Measurements from ENCODE around the gene FURIN.
"Not testable (repeated sequence)": the region's sequence is repeated elsewhere in the genome, so short reads cannot be mapped to it uniquely, and the experiment has no call there.

The FURIN gene

DNA sequence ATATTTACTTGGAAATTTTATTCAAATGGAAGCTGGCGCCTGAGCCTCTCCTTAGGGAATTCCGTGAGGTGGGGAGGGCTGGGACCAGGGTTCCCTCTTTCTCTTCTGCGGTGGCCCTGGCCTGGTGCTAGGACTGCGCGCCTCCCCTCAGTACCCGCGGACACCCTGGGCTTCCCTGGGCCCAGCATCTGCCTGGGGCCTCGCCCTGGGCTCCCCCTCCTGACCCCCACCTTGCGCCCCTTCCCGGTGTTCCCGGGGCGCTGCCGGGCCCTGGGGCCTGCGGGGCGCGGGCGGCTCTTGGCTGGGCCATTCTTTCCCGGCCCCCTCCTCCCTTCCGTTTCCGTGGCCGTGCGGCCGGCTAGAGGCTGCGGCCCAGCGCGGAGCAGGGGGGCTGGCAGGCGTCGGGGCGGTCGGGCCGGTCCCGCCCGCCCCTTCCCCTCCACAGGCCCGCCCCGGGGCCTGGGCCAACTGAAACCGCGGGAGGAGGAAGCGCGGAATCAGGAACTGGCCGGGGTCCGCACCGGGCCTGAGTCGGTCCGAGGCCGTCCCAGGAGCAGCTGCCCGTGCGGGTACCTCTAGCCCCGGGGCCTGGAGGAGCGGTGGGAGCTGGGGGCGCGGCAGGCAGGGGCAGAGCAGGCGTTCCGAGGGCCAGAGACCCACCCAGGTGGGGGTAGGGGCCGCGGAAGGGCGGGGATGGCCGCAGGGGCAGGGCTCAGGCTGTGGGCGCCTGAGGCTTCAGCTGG is 15.8 kb downstream of the FURIN start, which contains the start of gene FES:
Gene FES, plus strand, starts transcription at position 529 of the 743 bp plus-strand sequence. CDS start 542 bp downstream, outside the sequence.
- DNase-seq, result no peak

DNA sequence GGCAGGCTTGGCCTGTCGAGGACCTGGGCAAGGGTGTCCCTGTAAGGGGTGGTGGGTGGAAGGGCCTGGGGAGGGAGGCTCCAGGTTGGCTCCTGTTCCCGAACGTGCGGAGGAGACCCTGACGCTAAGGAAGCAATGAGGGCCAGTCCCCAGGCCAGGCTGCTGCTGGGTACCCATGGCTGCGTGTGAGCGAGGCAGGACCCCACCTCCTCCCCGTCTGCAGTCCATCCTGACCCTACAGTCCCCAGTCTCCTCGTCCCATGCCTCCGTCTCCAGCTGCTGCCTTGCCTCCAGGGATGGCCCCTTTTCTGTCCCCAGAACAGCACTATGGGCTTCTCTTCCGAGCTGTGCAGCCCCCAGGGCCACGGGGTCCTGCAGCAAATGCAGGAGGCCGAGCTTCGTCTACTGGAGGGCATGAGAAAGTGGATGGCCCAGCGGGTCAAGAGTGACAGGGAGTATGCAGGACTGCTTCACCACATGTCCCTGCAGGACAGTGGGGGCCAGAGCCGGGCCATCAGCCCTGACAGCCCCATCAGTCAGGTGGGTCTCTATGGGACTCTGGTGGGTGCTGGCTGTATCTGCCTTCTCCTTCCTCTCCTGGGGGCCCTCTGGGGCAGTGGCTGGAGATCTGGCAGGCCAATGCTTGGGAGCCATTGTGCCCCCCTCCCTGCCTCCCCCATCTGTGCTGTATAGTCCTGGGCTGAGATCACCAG is 16.5 kb downstream of the FURIN start:
- DNase-seq, result no peak

DNA sequence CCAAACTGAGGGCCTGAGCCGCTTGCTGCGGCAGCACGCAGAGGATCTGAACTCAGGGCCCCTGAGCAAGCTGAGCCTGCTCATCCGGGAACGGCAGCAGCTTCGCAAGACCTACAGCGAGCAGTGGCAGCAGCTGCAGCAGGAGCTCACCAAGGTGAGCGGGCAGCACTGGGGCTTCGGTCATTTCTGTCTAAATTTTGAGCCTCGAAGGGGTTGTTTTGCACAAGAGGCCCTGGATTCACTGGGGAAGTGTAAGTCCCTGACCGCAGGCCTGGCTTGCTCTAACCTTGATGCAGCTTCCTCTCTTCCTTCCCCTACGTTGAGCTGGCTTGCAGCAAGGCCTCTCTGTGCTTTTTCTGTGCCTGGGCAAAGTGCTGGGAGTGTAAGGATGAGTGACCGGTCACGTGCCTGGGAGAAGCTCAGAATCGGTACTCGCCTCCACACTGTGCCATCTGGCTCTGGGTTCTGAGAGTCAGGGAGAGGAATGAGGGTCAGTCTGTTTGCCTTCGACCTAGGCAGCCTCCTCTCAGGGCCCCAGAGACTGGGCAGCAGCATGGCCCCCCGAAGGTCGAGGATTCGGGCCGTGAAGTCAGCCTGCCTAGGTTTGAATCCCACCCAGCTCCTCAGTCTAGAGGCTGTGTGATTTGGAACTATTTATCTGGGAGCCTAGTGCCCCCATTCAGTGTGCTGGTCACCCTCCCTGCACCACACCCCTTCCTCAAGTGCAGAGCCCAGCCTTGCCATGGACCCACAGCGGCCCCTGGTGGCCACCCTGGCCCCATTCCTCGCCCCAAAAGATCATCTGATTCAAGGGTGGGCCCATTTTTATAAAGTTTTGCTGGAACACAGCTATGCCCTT is 17.3 kb downstream of the FURIN start:
- peak; percentile 86 for DNase-seq

DNA sequence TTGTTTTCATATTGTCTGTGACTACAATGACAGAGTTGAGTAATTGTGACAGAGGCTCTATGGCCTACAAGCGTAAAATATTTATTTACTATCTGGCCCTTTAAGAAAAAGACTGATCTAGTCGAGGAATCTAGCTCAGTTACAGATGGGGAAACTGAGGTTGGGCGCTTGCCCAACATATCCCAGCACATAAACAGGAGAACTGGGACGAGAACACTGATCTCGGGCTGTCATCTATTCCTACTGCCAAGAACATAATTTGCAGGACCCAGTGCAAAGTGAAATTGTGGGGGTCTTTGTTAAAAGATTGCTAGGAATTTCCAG is 17.9 kb downstream of the FURIN start:
- no peak for DNase-seq

DNA sequence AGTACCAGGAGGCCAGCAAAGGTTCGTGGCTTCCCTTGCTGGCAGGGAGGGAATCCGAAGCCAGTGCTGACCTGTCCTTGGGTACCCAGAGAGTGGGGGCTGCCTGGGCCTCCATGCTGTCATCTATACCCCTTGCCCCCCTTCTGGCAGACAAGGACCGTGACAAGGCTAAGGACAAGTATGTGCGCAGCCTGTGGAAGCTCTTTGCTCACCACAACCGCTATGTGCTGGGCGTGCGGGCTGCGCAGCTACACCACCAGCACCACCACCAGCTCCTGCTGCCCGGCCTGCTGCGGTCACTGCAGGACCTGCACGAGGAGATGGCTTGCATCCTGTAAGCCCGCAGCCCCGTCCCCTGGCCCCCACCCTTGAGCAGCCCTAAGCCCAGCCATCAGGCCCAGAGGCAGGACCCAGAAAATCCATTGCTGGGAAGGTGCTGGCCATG is 18.7 kb downstream of the FURIN start:
- no peak for DNase-seq

DNA sequence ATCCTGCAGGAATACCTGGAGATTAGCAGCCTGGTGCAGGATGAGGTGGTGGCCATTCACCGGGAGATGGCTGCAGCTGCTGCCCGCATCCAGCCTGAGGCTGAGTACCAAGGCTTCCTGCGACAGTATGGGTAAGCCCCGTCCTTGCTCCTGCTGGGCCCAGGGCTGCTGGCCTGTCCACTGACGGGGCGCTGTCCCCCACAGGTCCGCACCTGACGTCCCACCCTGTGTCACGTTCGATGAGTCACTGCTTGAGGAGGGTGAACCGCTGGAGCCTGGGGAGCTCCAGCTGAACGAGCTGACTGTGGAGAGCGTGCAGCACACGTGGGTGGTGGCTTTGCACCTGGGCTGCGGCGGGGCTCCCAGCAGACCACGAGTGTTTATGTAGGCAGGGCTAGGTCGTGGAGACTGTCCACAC is 20.9 kb downstream of the FURIN start:
- no peak for DNase-seq

DNA sequence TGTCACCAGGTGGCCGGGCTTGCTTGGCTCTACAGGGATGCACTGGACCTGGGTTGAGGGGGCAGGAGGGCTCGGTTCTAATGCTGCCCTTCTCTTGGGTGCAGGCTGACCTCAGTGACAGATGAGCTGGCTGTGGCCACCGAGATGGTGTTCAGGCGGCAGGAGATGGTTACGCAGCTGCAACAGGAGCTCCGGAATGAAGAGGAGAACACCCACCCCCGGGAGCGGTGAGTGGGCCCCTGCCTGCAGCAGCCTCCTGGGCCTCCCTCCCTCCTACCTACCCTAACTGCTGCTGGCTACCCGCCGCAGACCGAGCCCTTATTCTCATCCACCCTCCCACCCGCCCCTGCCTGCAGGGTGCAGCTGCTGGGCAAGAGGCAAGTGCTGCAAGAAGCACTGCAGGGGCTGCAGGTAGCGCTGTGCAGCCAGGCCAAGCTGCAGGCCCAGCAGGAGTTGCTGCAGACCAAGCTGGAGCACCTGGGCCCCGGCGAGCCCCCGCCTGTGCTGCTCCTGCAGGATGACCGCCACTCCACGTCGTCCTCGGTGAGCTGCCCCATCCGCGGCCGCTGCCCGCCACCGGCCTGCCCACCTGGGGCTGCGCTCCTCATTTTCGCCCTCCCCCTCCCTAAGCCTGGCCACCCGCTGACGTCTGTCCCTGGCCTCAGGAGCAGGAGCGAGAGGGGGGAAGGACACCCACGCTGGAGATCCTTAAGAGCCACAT is 21.5 kb downstream of the FURIN start:
- no peak for DNase-seq

DNA sequence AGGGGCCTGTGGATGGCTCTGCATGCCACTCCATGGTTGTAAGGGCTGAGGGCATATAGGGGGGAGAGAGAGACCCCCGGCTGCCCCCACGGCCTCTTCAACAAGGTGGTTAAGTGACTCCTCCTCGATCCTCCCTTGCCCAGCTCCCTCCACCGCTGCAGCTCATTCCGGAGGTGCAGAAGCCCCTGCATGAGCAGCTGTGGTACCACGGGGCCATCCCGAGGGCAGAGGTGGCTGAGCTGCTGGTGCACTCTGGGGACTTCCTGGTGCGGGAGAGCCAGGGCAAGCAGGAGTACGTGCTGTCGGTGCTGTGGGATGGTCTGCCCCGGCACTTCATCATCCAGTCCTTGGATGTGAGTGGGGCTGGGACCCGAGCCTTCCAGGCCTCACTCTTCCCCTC is 22.5 kb downstream of the FURIN start:
- no peak for DNase-seq

DNA sequence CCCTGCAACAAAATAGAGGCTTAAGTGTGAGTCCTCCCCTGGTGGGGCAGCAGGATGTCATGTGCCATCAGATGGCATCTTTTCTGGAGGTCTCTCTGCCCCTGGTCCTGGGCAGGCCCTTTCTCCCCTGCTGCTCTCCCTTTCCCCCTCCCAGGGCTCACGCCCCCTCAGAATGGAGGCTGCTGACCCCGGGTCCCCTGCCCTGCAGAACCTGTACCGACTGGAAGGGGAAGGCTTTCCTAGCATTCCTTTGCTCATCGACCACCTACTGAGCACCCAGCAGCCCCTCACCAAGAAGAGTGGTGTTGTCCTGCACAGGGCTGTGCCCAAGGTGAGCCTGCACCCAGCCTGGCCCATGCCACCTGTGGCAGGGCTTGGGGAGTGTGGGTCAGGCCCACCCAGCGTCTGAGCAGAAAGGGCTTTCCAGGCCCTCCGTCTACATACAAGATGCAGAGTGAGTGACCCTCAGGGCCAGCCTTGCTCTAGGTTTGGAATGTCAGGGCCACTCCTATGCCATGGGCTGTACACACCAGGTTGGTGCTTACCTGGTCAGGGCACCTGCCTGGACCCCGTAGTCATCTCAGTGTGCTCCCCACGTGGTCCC is 23.1 kb downstream of the FURIN start:
- no peak for DNase-seq

DNA sequence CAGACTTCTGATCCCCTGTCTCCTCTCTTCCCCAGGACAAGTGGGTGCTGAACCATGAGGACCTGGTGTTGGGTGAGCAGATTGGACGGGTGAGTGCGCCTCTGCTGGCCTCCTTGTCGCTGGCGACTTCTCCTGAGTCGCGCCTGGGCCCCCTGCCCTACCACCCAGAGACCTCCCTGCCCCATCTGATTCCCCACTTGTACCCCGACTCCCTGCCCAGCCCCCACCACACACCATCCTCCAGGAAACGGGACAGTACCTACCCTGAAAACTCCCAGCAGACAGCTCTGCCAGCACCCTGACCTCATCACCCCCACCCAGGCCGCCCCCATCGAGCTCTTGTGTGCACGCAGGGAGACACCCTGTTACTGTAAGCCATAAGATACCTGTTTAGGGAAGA is 23.6 kb downstream of the FURIN start:
- DNase-seq, result no peak

DNA sequence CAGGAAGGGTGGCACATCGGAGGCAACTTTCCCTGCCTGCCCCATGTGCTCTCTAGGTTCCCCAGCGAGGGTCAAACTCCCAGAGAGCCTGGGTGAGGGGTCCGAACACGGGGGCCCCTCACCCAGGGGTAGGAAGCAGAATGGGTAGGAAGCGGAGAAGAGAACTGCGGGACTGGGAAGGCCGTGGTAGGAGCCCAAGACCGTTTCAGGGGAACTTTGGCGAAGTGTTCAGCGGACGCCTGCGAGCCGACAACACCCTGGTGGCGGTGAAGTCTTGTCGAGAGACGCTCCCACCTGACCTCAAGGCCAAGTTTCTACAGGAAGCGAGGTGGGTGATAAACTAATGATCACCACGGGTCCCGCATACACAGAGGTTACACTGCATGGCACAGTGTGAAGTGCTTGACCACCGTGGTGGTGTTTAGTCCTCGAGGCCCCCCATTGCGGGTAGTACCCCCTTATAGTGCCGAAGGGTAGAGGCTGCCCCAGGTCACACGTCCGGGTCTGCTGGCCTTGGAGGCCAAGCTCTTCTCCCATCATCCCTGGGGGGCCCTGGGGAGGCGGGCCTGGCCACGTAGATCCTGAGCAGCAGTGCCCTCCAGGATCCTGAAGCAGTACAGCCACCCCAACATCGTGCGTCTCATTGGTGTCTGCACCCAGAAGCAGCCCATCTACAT is 24.2 kb downstream of the FURIN start:
- no peak for DNase-seq

DNA sequence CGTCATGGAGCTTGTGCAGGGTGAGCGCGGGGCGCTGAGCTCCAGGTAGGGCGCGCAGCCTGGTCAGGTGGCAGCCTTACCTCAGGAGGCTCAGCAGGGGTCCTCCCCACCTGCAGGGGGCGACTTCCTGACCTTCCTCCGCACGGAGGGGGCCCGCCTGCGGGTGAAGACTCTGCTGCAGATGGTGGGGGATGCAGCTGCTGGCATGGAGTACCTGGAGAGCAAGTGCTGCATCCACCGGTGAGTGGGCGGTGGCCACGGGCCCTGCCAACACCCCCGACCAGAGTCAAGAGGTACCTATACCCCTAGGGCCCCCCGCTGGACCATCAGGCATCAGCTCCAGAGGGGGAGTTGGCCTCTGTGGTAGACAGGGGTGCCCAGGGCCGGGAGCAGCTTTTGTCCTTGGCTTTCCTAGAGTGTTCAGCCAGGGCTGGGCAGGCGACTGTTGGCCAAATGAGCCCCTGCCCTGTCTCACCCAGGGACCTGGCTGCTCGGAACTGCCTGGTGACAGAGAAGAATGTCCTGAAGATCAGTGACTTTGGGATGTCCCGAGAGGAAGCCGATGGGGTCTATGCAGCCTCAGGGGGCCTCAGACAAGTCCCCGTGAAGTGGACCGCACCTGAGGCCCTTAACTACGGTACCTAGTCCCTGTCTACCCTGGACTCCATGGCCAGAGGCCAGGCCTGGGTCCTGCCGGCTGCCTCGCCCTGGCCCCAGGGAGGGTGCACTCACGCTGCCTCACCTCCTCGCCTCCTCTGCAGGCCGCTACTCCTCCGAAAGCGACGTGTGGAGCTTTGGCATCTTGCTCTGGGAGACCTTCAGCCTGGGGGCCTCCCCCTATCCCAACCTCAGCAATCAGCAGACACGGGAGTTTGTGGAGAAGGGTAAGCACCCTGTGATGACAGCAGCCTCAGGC is 25.0 kb downstream of the FURIN start:
- no peak for DNase-seq

DNA sequence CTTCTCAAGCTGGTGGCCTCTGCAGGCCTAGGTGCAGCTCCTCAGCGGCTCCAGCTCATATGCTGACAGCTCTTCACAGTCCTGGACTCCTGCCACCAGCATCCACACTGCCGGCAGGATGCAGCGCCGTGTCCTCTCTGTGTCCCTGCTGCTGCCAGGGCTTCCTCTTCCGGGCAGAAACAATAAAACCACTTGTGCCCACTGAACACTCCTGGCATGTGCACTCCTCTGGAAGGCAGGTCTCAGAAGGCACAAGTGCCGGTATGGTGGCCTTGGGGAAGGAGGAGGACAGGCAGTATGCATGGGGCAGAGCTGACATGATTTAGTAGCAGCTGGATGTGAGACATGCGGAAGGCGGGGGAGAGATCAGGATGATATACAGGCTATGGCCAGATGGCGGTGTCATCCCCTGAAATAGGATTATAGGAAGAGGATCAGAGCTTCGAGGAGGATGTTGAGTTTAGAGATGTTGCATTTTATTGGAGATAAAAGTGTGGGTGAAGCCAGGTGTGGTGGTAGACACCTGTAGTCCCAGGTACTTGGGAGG is 27.3 kb downstream of the FURIN start:
- DNase-seq, result no peak

DNA sequence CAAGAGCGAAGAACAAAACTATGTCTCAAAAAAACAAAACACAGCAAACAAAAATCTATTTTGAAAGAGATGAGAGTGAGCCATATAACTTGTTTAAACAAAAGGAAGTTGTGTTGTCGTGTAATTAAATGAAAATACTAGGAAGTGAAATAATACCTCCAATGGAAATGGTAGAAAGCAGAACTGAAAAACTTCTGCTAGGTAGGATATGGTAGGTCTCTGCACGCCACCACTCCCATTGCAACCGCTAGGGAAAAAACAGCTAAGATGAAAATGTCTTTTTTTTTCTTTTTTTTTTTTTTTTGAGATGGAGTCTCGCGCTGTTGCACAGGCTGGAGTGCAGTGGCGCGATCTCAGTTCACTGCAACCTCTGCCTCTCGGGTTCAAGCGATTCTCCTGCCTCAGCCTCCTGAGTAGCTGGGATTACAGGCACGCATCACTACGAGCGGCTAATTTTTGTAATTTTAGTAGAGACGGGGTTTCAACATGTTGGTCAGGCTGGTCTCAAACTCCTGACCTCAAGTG is 28.8 kb downstream of the FURIN start:
- not testable (repeated sequence) for DNase-seq

DNA sequence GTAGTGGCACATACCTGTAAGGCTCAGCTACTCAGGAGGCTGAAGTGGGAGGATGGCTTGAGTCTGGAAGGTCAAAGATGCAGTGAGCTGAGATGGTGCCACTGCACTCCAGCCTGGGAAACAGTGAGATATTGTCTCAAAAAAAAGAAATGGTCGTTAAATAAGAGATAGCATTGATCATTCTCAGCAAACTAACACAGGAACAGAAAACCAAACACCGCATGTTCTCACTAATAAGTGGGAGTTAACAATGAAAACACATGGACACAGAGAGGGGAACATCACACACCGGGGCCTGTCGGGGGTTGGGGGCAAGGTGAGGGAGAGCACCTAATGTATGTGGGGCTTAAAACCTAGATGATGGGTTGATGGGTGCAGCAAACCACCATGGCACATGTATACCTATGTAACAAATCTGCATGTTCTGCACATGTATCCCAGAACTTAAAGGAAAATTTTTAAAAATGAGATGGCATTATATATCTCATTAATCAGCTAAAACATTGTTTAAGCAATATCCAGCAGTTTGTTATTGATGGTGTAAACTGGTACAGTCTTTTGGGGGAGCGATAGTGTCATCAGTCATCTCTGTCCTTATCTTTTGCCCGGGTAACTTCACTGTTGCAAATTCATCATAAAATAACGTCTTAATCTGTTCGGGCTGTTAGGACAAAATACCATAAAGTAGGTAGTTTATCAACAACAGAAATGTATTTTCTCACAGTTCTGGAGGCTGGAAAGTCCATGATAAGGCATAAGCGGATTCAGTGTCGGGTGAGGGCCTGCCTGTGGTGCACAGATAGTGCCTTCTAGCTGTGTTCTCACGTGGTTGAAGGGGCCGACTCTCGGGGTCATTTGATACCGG is 33.0 kb downstream of the FURIN start:
- no peak for DNase-seq

DNA sequence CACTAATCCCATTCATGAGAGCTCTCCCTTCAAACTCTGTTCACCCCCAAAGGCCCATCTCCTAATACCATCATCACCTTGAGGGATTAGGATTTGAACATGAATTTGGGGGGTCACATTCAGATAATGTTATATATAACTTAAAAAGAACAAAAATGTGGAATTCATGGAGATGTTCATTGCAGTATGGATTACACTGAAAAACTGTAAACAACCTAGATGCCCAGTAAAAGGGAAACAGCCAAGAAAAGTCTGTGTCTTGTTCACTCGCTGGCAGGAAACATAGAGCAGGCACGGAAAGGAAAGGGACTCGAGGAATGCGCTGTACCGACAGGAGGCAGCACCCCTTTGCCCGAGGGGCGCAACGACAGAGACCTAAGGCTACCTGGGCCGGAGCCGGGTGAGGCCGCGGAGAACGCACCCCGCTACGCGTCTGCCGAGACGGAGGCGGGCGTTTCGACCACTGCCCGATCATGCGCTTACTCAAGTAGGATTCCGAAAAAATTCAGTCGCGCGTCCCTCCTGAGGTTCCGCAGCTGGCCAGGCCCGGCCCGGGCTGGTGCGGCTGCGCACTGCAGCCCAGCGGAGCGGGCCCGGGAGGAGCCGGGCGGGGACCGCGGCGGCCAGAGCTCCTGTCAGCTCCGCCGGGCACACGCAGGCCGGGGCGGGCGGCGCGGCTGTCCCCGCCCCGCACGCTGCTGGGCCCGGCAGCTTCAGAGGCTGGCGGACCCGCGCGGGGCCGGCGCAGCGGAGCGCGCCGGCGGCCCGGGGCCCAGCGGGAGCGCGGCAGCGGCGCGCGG is 33.9 kb downstream of the FURIN start:
- peak; percentile 62 for DNase-seq

DNA sequence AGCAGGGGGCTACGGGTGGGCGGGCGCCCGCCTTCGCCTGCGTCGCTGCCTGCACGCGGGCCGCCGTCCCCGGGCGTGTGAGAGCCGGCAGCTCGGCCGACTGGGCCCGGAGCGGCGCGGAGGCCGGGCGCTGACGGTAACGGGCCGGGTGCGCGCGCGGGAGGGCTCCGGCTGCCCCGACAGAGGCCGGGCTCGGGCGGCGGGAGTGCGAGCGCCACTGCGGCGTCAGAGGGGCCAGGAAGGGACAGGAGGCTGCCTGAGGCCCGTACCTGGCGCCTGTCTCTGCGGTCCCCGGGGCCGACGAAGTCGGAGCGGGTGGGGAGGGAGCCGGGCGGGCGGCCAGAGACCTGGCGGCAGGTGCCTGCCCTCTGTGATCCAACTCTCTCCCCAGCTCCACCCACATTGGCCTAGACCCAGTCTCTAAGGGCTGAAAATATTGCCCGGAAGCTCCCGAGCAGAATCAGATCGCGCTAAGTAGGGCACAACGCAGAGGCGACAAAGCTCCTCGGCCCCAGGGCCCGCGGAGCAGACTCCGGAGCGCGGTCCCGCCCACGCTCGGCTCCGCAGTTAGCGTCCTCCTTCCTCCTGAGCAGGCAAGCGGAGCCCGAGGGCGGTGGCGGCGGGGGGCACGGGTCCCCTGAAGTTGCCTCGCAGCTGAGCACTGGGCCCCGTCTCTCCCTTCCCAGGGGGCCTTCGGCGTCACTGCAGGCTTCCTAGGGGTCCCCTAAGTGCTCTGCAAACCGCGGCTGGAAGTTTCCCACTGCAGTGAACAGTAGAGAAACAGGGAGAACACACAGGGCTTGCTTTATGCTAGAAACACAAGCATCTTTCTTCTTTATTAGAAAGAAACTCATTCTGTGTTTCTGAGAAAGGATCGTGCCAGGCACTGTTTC is 34.7 kb downstream of the FURIN start, which contains the start of gene MAN2A2:
Gene MAN2A2, plus strand, starts transcription at position 463 of the 893 bp plus-strand sequence. CDS start 906 bp downstream, outside the sequence.
- DNase-seq, result peak; percentile 80

All from stimulated activated CD4-positive, alpha-beta T cell treated with anti-CD3 and anti-CD28 coated beads, Interleukin-12 subunit alpha, Interleukin-12 subunit beta, amount 100 ng/mL, for 4 hours (primary cell).